Measurements from ENCODE around the gene NHS. TPM values are rescaled to one million over a fixed set of nuclear protein-coding genes. Genes with fewer than 3 reads are reported as not detected.

The NHS gene
- total RNA-seq, 4 donors from 2014 or later, result 4.6 to 9.9 (median 7.2) TPM

- DNase-seq (ENCODE audit: low spot score in 2 of 2), result no peak
- Histone ChIP-seq H3K27ac (no peak overlapping the region), H3K4me3 (no peak overlapping the region), H3K27me3 (no peaks in the 10 kb centered on the region), H3K36me3 (no peaks in the 10 kb centered on the region), H3K4me1 (no peaks in the 10 kb centered on the region), H3K9me3 (no peaks in the 10 kb centered on the region)
- TF ChIP-seq CTCF (IDR thresholded peaks at IDR 0.05) (no peak), POLR2A (IDR thresholded peaks at IDR 0.05) (no peak), EP300 (IDR thresholded peaks at IDR 0.05) (no peak), POLR2AphosphoS5 (IDR thresholded peaks at IDR 0.05) (no peak)
- 76% methylated on average over 4 of the region's 4 CpGs for WGBS
These were observed 60.5 kb downstream of the NHS start for GRCh38 chrX:17435476-17435875.

- Histone ChIP-seq H3K27ac (no peak overlapping the region), H3K4me1 (no peaks in the 10 kb centered on the region), H3K36me3 (no peaks in the 10 kb centered on the region), H3K27me3 (no peaks in the 10 kb centered on the region), H3K4me3 (no peak overlapping the region), H3K9me3 (no peaks in the 10 kb centered on the region)
- DNase-seq (ENCODE audit: low spot score in 2 of 2), result no peak
- 87% methylated on average over 6 of the region's 6 CpGs for WGBS
- TF ChIP-seq EP300 (IDR thresholded peaks at IDR 0.05) (no peak), POLR2A (IDR thresholded peaks at IDR 0.05) (no peak), CTCF (IDR thresholded peaks at IDR 0.05) (no peak)
These were observed 63.2 kb downstream of the NHS start for GRCh38 chrX:17438221-17438620.

GRCh38 chrX:17440258-17440657, 65.3 kb downstream of the NHS start:
- H3K9me3 ChIP-seq, result no peaks in the 10 kb centered on the region
- TF ChIP-seq EP300 (IDR thresholded peaks at IDR 0.05) (no peak), CTCF (IDR thresholded peaks at IDR 0.05) (no peak), POLR2AphosphoS5 (IDR thresholded peaks at IDR 0.05) (no peak), POLR2A (IDR thresholded peaks at IDR 0.05) (no peak)
- H3K4me1 ChIP-seq, result no peaks in the 10 kb centered on the region

GRCh38 chrX:17440836-17441235, 65.8 kb downstream of the NHS start:
- no peak overlapping the region for H3K4me3 ChIP-seq
- TF ChIP-seq EP300 (IDR thresholded peaks at IDR 0.05) (no peak), CTCF (IDR thresholded peaks at IDR 0.05) (no peak), POLR2A (IDR thresholded peaks at IDR 0.05) (no peak), POLR2AphosphoS5 (IDR thresholded peaks at IDR 0.05) (no peak)
- no peaks in the 10 kb centered on the region for H3K36me3 ChIP-seq
- no peaks in the 10 kb centered on the region for H3K9me3 ChIP-seq
- no peaks in the 10 kb centered on the region for H3K27me3 ChIP-seq
- H3K4me1 ChIP-seq, result no peaks in the 10 kb centered on the region
- no peak overlapping the region for H3K27ac ChIP-seq
- WGBS, result 59% methylated on average over 3 of the region's 3 CpGs
- DNase-seq (ENCODE audit: low spot score in 2 of 2), result no peak

More at GRCh38 chrX:17440258-17440657, 65.3 kb downstream of the NHS start:
- DNase-seq (ENCODE audit: low spot score in 2 of 2), result no peak
- H3K27ac ChIP-seq, result no peak overlapping the region
- H3K4me3 ChIP-seq, result no peak overlapping the region
- H3K27me3 ChIP-seq, result no peaks in the 10 kb centered on the region
- H3K36me3 ChIP-seq, result no peaks in the 10 kb centered on the region

GRCh38 chrX:17441965-17442364, 67.0 kb downstream of the NHS start:
- no peaks in the 10 kb centered on the region for H3K9me3 ChIP-seq
- no peak for TF ChIP-seq POLR2AphosphoS5 (IDR thresholded peaks at IDR 0.05)
- TF ChIP-seq CTCF (IDR thresholded peaks at IDR 0.05), result no peak
- TF ChIP-seq EP300 (IDR thresholded peaks at IDR 0.05), result no peak
- no peak for TF ChIP-seq POLR2A (IDR thresholded peaks at IDR 0.05)

More at GRCh38 chrX:17441965-17442364, 67.0 kb downstream of the NHS start:
- no peak overlapping the region for H3K27ac ChIP-seq
- no peak for DNase-seq (ENCODE audit: low spot score in 2 of 2)
- no peaks in the 10 kb centered on the region for H3K4me1 ChIP-seq
- no peak overlapping the region for H3K4me3 ChIP-seq
- H3K36me3 ChIP-seq, result no peaks in the 10 kb centered on the region
- no peaks in the 10 kb centered on the region for H3K27me3 ChIP-seq
